ENCODE data around the gene MYBBP1A. TPM values are rescaled to one million over a fixed set of nuclear protein-coding genes. Genes with fewer than 3 reads are reported as not detected.

Gene MYBBP1A
- total RNA-seq, 1 donor, result 49.2 TPM

DNA sequence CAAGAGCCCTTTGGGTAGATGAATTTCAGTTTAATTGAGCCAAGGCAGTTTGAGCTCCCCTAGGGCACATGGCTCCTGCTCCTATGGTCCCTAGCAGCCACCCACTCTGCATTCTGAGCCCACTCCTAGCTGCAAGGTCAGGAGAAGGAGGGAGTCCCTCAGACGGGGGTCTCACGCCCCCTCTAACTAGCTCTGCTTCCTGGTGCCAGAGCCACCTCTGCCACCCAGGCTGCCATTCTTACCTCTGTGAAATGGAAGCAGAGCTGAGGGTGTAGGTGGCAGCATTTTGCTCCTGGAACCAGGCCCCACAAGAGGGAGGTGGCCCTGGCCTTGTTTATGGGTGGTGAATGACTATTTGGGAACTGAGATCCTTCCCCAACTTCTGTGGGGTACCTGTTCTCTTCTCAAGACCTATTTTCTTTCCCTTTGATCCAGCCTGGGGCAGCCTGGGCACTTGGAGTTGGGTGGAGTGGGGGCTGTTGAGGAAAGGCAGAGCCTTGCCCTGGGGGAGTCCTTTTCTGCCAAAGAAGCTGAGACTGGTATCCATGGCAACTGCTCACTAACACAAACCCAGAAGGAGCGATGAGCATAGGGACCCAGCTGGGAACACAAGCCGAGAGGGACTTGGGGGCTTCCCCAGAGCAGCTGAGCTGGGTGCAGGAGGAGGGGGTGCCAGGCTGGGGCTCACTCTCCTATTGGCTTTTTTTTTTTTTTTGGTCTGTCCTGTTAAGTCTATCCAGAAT is 51.7 kb downstream of the MYBBP1A start:
- TF ChIP-seq, protein P1, sequence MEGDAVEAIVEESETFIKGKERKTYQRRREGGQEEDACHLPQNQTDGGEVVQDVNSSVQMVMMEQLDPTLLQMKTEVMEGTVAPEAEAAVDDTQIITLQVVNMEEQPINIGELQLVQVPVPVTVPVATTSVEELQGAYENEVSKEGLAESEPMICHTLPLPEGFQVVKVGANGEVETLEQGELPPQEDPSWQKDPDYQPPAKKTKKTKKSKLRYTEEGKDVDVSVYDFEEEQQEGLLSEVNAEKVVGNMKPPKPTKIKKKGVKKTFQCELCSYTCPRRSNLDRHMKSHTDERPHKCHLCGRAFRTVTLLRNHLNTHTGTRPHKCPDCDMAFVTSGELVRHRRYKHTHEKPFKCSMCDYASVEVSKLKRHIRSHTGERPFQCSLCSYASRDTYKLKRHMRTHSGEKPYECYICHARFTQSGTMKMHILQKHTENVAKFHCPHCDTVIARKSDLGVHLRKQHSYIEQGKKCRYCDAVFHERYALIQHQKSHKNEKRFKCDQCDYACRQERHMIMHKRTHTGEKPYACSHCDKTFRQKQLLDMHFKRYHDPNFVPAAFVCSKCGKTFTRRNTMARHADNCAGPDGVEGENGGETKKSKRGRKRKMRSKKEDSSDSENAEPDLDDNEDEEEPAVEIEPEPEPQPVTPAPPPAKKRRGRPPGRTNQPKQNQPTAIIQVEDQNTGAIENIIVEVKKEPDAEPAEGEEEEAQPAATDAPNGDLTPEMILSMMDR (IDR thresholded peaks at IDR 0.05; ENCODE audit: extremely low read depth, low read depth, low read length), result no peak
- Histone ChIP-seq H3K9me3 (ENCODE audit: low read depth, low read length) (no peaks in the 10 kb centered on the region), H4K20me1 (ENCODE audit: insufficient read depth, low read length) (peaks cover 3% of the 10 kb centered on the region), H3K79me2 (ENCODE audit: insufficient read depth, low read length) (no peaks in the 10 kb centered on the region), H2AFZ (ENCODE audit: low read length) (no peak overlapping the region), H3K4me1 (ENCODE audit: insufficient read depth, low read length) (no peaks in the 10 kb centered on the region), H3K4me3 (ENCODE audit: insufficient read depth, low read length) (no peak overlapping the region), H3K27ac (ENCODE audit: low read depth, low read length) (no peak overlapping the region), H3K27me3 (ENCODE audit: insufficient read depth, low read length) (peaks cover 18% of the 10 kb centered on the region), H3K36me3 (ENCODE audit: insufficient read depth, low read length) (no peaks in the 10 kb centered on the region), H3K4me2 (ENCODE audit: insufficient read depth, low read length) (no peak overlapping the region)
- DNase-seq (ENCODE audit: insufficient read length, low spot score, missing footprints), result no peak

DNA sequence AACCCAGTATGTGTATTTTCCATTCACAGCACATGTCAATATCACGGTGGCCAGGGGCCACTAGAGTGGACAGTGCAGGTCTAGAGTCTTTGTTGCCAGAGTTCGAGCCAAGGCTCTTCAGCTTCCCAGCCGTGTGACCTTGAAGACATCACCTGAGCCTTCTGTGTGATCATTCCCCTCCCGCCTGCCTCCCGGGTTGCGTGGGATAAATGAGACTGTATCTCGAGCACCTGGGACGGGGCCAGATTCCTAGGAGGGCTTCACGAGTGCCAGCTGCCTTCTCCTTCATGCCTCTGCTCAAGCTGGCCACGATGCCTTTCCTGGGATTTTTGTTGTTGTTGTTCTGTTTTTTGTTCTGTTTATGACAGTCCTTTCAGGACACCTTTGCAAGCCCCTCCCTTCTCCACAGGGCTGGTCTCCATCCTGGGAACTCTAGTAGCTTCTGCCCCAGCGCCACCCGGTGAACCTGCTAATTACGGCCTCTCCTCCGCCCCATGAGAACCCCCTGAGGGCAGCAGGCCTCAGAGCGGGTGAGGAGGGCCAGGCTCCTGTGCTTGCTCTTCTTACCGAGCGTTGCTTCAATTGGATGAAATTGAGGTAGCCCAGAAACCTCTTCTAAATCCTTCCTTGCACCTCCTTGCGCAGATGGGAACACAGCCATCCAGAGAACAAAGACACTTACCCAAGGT is 52.6 kb downstream of the MYBBP1A start:
- H2AFZ ChIP-seq (ENCODE audit: low read length), result no peak overlapping the region
- no peaks in the 10 kb centered on the region for H3K9me3 ChIP-seq (ENCODE audit: low read depth, low read length)
- H3K79me2 ChIP-seq (ENCODE audit: insufficient read depth, low read length), result no peaks in the 10 kb centered on the region
- H3K4me1 ChIP-seq (ENCODE audit: insufficient read depth, low read length), result no peaks in the 10 kb centered on the region
- DNase-seq (ENCODE audit: insufficient read length, low spot score, missing footprints), result no peak
- no peak overlapping the region for H3K27ac ChIP-seq (ENCODE audit: low read depth, low read length)
- H3K4me2 ChIP-seq (ENCODE audit: insufficient read depth, low read length), result no peak overlapping the region
- no peaks in the 10 kb centered on the region for H3K36me3 ChIP-seq (ENCODE audit: insufficient read depth, low read length)
- H3K4me3 ChIP-seq (ENCODE audit: insufficient read depth, low read length), result no peak overlapping the region
- TF ChIP-seq, protein P1 (IDR thresholded peaks at IDR 0.05; ENCODE audit: extremely low read depth, low read depth, low read length), result no peak
- H4K20me1 ChIP-seq (ENCODE audit: insufficient read depth, low read length), result peaks cover 3% of the 10 kb centered on the region
- H3K27me3 ChIP-seq (ENCODE audit: insufficient read depth, low read length), result peaks cover 24% of the 10 kb centered on the region

DNA sequence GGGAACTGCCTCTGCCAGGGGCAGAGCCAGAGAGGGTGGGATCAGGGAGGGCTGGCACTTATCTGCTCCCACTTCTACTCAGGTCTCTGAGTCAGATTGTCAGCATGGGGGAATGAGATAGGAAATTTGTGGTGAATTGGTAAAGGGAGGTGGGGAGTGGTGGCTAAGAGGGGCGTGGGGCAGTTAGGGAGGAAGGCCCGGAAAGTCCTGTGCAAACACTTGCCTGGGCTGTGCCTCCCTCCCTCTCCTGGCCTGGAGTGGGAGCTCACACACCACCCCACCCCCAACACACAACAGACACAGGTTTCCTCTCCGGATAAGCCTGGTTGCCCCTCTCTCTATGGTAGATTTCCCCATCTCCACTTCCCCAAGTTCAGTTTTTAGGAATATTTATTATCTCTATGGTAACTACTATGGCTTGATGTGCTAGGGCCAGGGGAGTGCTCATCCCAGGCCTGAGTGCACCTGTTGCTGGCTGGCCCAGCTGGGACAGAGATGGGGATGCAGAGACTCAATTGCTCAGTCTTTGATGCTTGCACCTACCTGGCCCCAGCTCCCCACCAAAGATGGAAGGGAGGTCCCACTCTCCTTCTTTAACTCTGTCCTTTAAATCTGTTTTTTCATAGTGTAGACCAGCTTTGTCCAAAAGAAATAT is 53.8 kb downstream of the MYBBP1A start:
- no peak overlapping the region for H3K4me2 ChIP-seq (ENCODE audit: insufficient read depth, low read length)
- H4K20me1 ChIP-seq (ENCODE audit: insufficient read depth, low read length), result peaks cover 3% of the 10 kb centered on the region
- no peak for DNase-seq (ENCODE audit: insufficient read length, low spot score, missing footprints)
- TF ChIP-seq, protein P1 (IDR thresholded peaks at IDR 0.05; ENCODE audit: extremely low read depth, low read depth, low read length), result no peak
- H3K79me2 ChIP-seq (ENCODE audit: insufficient read depth, low read length), result no peaks in the 10 kb centered on the region
- no peaks in the 10 kb centered on the region for H3K36me3 ChIP-seq (ENCODE audit: insufficient read depth, low read length)
- H3K27me3 ChIP-seq (ENCODE audit: insufficient read depth, low read length), result peaks cover 33% of the 10 kb centered on the region
- no peak overlapping the region for H3K27ac ChIP-seq (ENCODE audit: low read depth, low read length)
- H3K4me1 ChIP-seq (ENCODE audit: insufficient read depth, low read length), result no peaks in the 10 kb centered on the region
- H2AFZ ChIP-seq (ENCODE audit: low read length), result no peak overlapping the region
- H3K4me3 ChIP-seq (ENCODE audit: insufficient read depth, low read length), result no peak overlapping the region
- no peaks in the 10 kb centered on the region for H3K9me3 ChIP-seq (ENCODE audit: low read depth, low read length)

DNA sequence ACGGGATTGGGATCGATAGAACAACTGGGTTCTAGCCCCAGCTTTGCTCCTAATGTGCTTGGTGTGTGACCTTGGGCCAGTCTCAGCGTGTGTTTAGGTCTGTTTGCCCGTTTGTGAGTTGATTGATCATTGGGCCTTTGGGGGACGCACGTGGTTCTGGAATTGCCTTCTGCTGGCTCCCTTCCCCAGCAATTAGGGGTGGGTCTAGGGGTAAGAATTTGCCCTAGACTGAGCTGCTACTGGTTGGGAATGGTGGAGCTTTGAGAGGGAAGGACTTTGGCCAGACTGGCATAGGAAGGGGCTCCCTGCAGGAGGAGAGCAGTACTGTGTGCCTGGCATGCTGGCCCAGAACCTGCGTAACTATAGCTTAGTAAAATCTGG is 55.0 kb downstream of the MYBBP1A start:
- no peak overlapping the region for H3K4me2 ChIP-seq (ENCODE audit: insufficient read depth, low read length)
- no peaks in the 10 kb centered on the region for H3K79me2 ChIP-seq (ENCODE audit: insufficient read depth, low read length)
- no peaks in the 10 kb centered on the region for H3K4me1 ChIP-seq (ENCODE audit: insufficient read depth, low read length)
- no peak overlapping the region for H3K4me3 ChIP-seq (ENCODE audit: insufficient read depth, low read length)
- no peaks in the 10 kb centered on the region for H3K36me3 ChIP-seq (ENCODE audit: insufficient read depth, low read length)
- H3K27ac ChIP-seq (ENCODE audit: low read depth, low read length), result no peak overlapping the region
- no peaks in the 10 kb centered on the region for H3K9me3 ChIP-seq (ENCODE audit: low read depth, low read length)
- peaks cover 33% of the 10 kb centered on the region for H3K27me3 ChIP-seq (ENCODE audit: insufficient read depth, low read length)
- peaks cover 3% of the 10 kb centered on the region for H4K20me1 ChIP-seq (ENCODE audit: insufficient read depth, low read length)
- no peak for DNase-seq (ENCODE audit: insufficient read length, low spot score, missing footprints)
- no peak overlapping the region for H2AFZ ChIP-seq (ENCODE audit: low read length)
- TF ChIP-seq, protein P1 (IDR thresholded peaks at IDR 0.05; ENCODE audit: extremely low read depth, low read depth, low read length), result no peak

Data from osteoblast (primary cell).